Measurements from ENCODE around the gene ZNF319. TPM values are rescaled to one million over a fixed set of nuclear protein-coding genes. Genes with fewer than 3 reads are reported as not detected.

ZNF319 gene
- polyA plus RNA-seq, 1 experiment, result 4.7 TPM

- ChIA-PET CTCF (interaction anchor here (0.5 to 4.3 kb wide), 2 partner anchors 14 to 100 kb away, joined by 8 to 29 read pairs; no protein-coding TSS in a partner anchor), POLR2A (interaction anchor here (1.0 kb wide), 1 partner anchor 108 kb away, joined by 3 read pairs; the partner anchor contains the start of gene CFAP20)
- no peak for DNase-seq (ENCODE audit: low read depth, low spot score)
- H3K9me3 ChIP-seq (ENCODE audit: control insufficient read depth, insufficient read depth, low read length), result no peaks in the 10 kb centered on the region; the same call in 1 of the 2 replicates
- no peak overlapping the region for H3K4me3 ChIP-seq (ENCODE audit: low read depth, low read length)
- H3K27ac ChIP-seq (ENCODE audit: low read depth, low read length), result peak overlapping the region; percentile 39
- TF ChIP-seq CTCF (IDR thresholded peaks at IDR 0.05; ENCODE audit: low read depth, low read length), result no peak
- H3K27me3 ChIP-seq (ENCODE audit: control insufficient read depth, insufficient read depth, low read length), result peaks cover 19% of the 10 kb centered on the region
These were observed 21.4 kb upstream of the ZNF319 start for GRCh38 chr16:58021661-58022551.

GRCh38 chr16:58020628-58021521, 20.4 kb upstream of the ZNF319 start:
- POLR2A ChIA-PET, result no interaction called here
- CTCF ChIA-PET, result interaction anchor here (0.5 kb wide), 1 partner anchor 13 kb away, joined by 8 read pairs; no protein-coding TSS in a partner anchor
- Histone ChIP-seq H3K4me3 (ENCODE audit: low read depth, low read length) (no peak overlapping the region), H3K27me3 (ENCODE audit: control insufficient read depth, insufficient read depth, low read length) (peaks cover 15% of the 10 kb centered on the region), H3K9me3 (ENCODE audit: control insufficient read depth, insufficient read depth, low read length) (no peaks in the 10 kb centered on the region; the same call in 1 of the 2 replicates), H3K27ac (ENCODE audit: low read depth, low read length) (no peak overlapping the region)
- TF ChIP-seq CTCF (IDR thresholded peaks at IDR 0.05; ENCODE audit: low read depth, low read length), result peak; percentile 86
- DNase-seq (ENCODE audit: low read depth, low spot score), result no peak

DNA sequence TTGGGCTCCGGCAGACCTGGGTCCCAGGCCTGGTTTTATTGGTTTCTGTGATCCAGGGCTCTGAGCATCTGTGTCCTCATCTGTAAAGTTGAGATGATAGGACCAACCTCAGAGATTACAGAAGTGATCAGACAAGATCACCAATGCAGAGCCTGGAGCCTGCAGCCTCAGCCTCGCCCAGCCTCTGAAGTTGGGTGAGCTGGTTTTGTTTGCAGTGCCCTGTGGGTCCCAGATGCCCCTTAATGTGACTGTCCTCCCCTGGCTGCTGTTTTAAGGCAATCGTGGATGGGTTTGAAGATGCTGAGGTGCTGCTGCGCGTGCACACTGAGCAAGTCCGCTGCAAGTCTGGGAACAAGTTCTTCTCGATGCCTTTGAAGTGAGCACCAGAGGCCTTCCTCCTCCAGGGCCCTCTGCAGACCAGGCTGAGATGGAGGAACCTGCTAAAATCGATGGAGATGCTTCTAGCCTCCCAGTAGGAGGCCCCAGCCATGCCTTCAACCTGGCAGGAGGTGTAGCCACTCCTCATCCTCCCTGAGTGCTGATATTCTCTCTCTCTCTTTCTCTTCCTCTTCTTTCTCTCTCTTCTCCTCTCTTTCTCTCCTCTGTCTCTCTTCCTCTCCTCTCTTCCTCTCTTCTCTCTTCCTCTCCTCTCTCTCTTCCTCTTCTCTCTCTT, 19.5 kb upstream of the ZNF319 start:
- CTCF ChIA-PET, result interaction anchor here (0.8 to 1.6 kb wide), 3 partner anchors 102 to 120 kb away, joined by 3 to 15 read pairs (median 3); partner anchors contain the start of gene CFAP20
- POLR2A ChIA-PET, result no interaction called here
- H3K27ac ChIP-seq (ENCODE audit: low read depth, low read length), result no peak overlapping the region
- H3K9me3 ChIP-seq (ENCODE audit: control insufficient read depth, insufficient read depth, low read length), result no peaks in the 10 kb centered on the region; the same call in 1 of the 2 replicates
- no peak overlapping the region for H3K4me3 ChIP-seq (ENCODE audit: low read depth, low read length)
- DNase-seq (ENCODE audit: low read depth, low spot score), result no peak
- TF ChIP-seq CTCF (IDR thresholded peaks at IDR 0.05; ENCODE audit: low read depth, low read length), result no peak
- H3K27me3 ChIP-seq (ENCODE audit: control insufficient read depth, insufficient read depth, low read length), result peaks cover 11% of the 10 kb centered on the region

DNA sequence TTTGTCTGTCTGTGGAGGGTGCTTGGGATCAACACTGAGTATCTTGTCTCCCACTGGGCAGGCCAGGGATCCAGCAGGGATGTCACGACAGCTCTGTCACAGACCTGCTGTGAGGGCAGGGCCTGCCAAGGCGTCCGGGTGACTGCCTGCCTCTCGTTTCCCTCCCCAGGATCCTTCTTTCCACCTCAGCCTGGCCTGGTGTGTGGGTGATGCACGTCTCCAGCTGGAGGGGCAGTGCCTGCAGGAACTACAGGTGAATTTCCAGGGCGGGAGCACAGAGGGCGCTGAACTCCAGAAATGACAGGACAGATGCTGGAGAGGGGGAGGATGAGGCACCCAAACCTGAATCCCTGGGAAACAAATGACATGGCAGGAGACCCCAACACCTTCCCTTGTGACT, 18.3 kb upstream of the ZNF319 start:
- no peak for TF ChIP-seq CTCF (IDR thresholded peaks at IDR 0.05; ENCODE audit: low read depth, low read length)
- CTCF ChIA-PET, result interaction anchor here (0.7 to 1.6 kb wide), 3 partner anchors 9 to 165 kb away, joined by 3 to 15 read pairs (median 3); no protein-coding TSS in a partner anchor
- POLR2A ChIA-PET, result no interaction called here
- Histone ChIP-seq H3K4me3 (ENCODE audit: low read depth, low read length) (no peak overlapping the region), H3K9me3 (ENCODE audit: control insufficient read depth, insufficient read depth, low read length) (no peaks in the 10 kb centered on the region), H3K27ac (ENCODE audit: low read depth, low read length) (no peak overlapping the region), H3K27me3 (ENCODE audit: control insufficient read depth, insufficient read depth, low read length) (peaks cover 2% of the 10 kb centered on the region)
- DNase-seq (ENCODE audit: low read depth, low spot score), result no peak
